ENCODE measurements around the gene TCP10L. TPM values are rescaled to one million over a fixed set of nuclear protein-coding genes. Genes with fewer than 3 reads are reported as not detected.

TCP10L gene
- total and polyA plus RNA-seq, 5 donors: 1.4 to 3.4 (median 1.9) TPM

DNA sequence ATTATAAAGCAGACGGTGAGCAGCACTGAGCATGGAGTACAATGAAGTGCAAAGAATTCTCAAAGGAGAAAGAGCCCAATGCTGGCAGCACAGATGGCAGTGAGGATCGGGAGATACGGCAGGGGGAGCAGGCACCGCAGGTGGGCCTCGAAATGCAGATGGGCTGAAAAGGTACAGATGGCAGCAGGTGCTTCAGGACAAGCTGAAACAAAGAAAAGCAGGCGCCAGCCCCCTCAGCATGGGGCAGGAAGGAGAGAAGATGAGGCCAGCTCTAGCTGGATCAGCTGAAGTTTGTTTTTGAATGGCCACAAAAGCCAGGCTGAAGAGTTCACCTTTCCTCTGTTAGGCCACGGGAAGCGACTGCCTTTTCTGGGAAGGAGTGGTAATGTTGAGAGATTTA, 19.1 kb upstream of the TCP10L start:
- Histone ChIP-seq H3K27ac (ENCODE audit: low read length) (no peak overlapping the region), H3K27me3 (ENCODE audit: control insufficient read depth, insufficient read depth) (no peaks in the 10 kb centered on the region), H3K4me1 (ENCODE audit: control insufficient read depth, insufficient read depth, low read length) (no peaks in the 10 kb centered on the region), H3K4me3 (ENCODE audit: low read length) (no peak overlapping the region), H3K9me3 (ENCODE audit: control insufficient read depth, low read length) (no peaks in the 10 kb centered on the region)
- 78% methylated on average over 8 of the region's 8 CpGs for WGBS
- ATAC-seq (no peak), DNase-seq (no peak)
- intact Hi-C loops (cut with DNase I): loop anchor here in 2 of 4 donors (10.0 kb wide), 2 partner anchors 200 to 210 kb away; partner anchors contain the start of gene URB1 (in 1 of the 2)

DNA sequence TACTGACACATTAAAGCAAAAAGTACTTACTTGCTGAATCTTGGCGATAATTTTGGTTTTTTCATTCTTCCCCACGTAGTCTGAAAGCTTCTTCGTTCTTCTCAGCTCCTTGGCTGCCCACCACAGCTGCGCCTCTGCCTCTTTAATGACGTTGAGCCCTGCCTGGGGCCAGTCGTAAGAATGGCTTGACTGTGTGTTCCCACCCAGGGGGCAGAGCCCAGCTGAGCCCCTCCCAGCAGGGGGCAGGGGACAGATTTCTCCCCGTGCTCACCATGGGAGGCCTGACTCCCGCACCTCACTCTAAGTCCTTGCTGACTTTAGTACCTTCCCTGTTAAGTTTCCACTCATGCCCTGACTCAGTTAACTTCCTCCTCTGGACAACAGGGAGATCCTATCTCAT, 17.8 kb upstream of the TCP10L start:
- ATAC-seq (no peak), DNase-seq (no peak)
- H3K27ac ChIP-seq (ENCODE audit: low read length): no peak overlapping the region
- no peak overlapping the region for H3K4me3 ChIP-seq (ENCODE audit: low read length)
- 76% methylated on average over 8 of the region's 8 CpGs for WGBS
- H3K27me3 ChIP-seq (ENCODE audit: control insufficient read depth, insufficient read depth): no peaks in the 10 kb centered on the region
- intact Hi-C loops (cut with DNase I): loop anchor here in 2 of 4 donors (10.0 kb wide), 2 partner anchors 198 to 208 kb away; partner anchors contain the start of gene URB1 (in 1 of the 2)
- H3K4me1 ChIP-seq (ENCODE audit: control insufficient read depth, insufficient read depth, low read length): no peaks in the 10 kb centered on the region
- no peaks in the 10 kb centered on the region for H3K9me3 ChIP-seq (ENCODE audit: control insufficient read depth, low read length)

DNA sequence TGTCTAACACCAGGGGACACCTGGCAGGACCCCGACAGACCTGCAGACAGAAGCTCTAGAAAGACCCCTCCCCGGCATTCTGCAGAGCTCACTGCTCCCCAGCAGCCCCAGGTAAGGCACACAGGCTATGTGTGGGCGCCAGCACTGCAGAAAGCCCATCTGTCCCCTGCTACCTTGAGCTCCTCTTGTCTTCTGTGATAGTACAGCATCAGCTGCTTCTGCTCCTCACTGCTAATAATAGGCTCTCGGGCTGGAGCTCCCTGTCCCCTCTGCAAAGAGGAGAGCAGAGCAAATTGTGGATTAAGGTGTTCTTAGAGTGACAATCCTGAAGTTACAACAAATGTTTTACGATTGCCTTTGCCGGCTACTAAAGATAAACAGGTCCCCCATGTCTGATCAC, 16.8 kb upstream of the TCP10L start:
- Histone ChIP-seq H3K27ac (ENCODE audit: low read length) (no peak overlapping the region), H3K4me3 (ENCODE audit: low read length) (no peak overlapping the region), H3K27me3 (ENCODE audit: control insufficient read depth, insufficient read depth) (no peaks in the 10 kb centered on the region), H3K4me1 (ENCODE audit: control insufficient read depth, insufficient read depth, low read length) (no peaks in the 10 kb centered on the region), H3K9me3 (ENCODE audit: control insufficient read depth, low read length) (no peaks in the 10 kb centered on the region)
- DNase-seq (no peak), ATAC-seq (no peak)
- intact Hi-C loops (cut with DNase I): loop anchor here in 2 of 4 donors (10.0 kb wide), 2 partner anchors 197 to 207 kb away; partner anchors contain the start of gene URB1 (in 1 of the 2)
- WGBS: 91% methylated on average over 6 of the region's 6 CpGs

DNA sequence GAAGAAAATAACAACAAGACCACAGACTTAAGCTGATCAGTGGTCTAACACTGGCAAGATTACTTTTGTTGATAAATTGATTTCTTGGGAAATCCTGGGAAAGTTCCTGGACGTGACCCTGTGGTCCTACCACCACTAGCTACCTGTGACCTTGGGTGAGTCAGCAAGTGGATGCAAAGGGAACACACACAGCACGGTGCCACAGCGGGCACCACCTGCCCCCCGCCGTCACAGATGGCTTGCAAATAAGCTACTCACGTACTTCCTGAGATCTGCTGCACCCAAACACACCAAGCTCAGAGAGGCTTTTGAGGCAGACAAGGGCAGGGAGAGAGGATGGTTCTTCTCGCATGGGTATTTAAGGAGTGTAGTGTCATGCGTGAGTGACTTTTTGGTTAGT, 14.2 kb upstream of the TCP10L start:
- DNase-seq (no peak), ATAC-seq (no peak)
- Histone ChIP-seq H3K4me3 (ENCODE audit: low read length) (no peak overlapping the region), H3K9me3 (ENCODE audit: control insufficient read depth, low read length) (no peaks in the 10 kb centered on the region), H3K27ac (ENCODE audit: low read length) (no peak overlapping the region), H3K27me3 (ENCODE audit: control insufficient read depth, insufficient read depth) (no peaks in the 10 kb centered on the region), H3K4me1 (ENCODE audit: control insufficient read depth, insufficient read depth, low read length) (no peaks in the 10 kb centered on the region)
- 92% methylated on average over 8 of the region's 8 CpGs for WGBS
- intact Hi-C loops (cut with DNase I): no loop called here

DNA sequence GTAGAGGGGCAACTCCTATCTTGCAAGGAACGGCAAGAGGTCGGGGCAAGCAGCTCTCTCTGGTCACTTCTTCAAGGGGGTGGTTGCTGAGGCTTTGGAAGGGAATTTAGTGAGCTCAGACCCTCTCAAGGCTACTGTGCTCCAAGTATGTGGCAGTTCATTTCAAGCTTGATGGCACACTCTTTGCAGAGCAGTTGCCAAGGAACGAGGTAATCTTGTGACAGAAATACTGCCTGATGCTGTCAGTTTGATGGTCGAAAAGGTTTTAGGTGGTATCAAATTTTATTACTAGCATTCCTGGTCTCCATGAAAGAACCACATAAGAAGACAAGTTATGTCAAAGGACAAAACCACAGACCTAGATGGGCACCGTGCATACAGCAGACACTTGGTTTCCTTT, 13.8 kb upstream of the TCP10L start:
- Histone ChIP-seq H3K27ac (ENCODE audit: low read length) (no peak overlapping the region), H3K9me3 (ENCODE audit: control insufficient read depth, low read length) (no peaks in the 10 kb centered on the region), H3K4me1 (ENCODE audit: control insufficient read depth, insufficient read depth, low read length) (no peaks in the 10 kb centered on the region), H3K4me3 (ENCODE audit: low read length) (no peak overlapping the region), H3K27me3 (ENCODE audit: control insufficient read depth, insufficient read depth) (no peaks in the 10 kb centered on the region)
- no peak for ATAC-seq
- whole genome bisulfite sequencing: 86% methylated on average over 5 of the region's 5 CpGs
- intact Hi-C loops (cut with DNase I): no loop called here
- DNase-seq: no peak

DNA sequence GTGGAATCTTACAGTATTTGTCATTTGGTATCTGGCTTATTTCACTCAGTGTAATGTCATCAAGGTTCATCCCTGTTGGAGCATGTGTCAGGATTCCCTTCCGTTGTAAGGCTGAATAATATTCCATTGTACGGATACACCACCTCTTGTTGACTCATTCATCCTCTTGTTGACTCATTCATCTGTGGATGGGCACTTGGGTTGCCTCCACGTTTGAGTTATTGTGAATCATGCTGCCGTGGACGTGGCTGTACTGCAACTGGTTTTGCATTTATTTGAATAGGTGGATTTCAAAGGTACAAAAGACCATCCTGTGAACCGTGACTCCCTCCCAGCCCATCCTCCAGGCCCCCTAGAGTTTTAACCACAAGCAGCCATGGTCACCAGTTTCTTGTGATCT, 11.9 kb upstream of the TCP10L start:
- Histone ChIP-seq H3K27ac (ENCODE audit: low read length) (no peak overlapping the region), H3K27me3 (ENCODE audit: control insufficient read depth, insufficient read depth) (no peaks in the 10 kb centered on the region), H3K4me1 (ENCODE audit: control insufficient read depth, insufficient read depth, low read length) (no peaks in the 10 kb centered on the region), H3K9me3 (ENCODE audit: control insufficient read depth, low read length) (no peaks in the 10 kb centered on the region), H3K4me3 (ENCODE audit: low read length) (no peak overlapping the region)
- DNase-seq (no peak), ATAC-seq (no peak)
- intact Hi-C loops (cut with DNase I): no loop called here
- 70% methylated on average over 6 of the region's 6 CpGs for WGBS

DNA sequence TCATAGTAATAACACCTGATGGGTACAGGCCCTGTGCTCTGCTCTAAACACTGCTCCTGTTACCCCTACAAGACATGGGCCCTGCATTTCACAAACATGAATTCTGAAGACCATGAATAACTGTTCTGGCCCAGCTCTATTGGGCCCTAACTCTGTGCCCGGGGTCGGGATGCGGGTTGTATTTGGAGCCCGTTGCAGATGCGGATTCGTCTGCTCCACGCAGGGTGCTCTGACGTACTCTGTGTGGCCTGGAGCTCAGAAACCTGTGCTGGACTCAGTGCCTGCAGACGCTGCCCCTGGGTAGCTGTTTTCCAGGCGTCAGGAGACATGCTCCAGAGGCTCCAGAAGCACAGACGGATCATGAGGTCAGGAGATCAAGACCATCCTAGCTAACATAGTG, 10.1 kb upstream of the TCP10L start:
- H3K27me3 ChIP-seq (ENCODE audit: control insufficient read depth, insufficient read depth): no peaks in the 10 kb centered on the region
- WGBS: 85% methylated on average over 11 of the region's 11 CpGs
- DNase-seq (no peak), ATAC-seq (no peak)
- no peak overlapping the region for H3K27ac ChIP-seq (ENCODE audit: low read length)
- H3K9me3 ChIP-seq (ENCODE audit: control insufficient read depth, low read length): no peaks in the 10 kb centered on the region
- H3K4me3 ChIP-seq (ENCODE audit: low read length): no peak overlapping the region
- H3K4me1 ChIP-seq (ENCODE audit: control insufficient read depth, insufficient read depth, low read length): no peaks in the 10 kb centered on the region
- intact Hi-C loops (cut with DNase I): no loop called here

DNA sequence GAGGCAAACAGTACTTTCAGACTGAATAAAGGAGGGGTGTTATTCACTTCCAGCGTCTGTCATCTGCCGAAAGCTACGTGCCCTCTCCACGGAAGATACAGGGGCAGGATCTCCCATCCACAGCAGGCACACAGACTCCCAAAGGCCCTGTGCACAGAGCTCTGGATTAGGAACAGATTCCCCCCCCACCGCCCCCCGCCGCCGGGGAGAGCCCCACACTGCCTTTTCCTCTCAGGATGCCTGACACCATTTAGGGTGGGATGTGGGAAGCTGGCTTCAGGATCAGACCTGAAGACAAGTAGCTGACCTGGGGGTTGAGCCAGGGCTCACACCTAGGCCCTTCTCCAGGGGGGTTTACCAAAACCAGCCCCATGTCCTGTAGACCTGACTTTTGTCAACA, 8.4 kb upstream of the TCP10L start:
- no peaks in the 10 kb centered on the region for H3K4me1 ChIP-seq (ENCODE audit: control insufficient read depth, insufficient read depth, low read length)
- H3K9me3 ChIP-seq (ENCODE audit: control insufficient read depth, low read length): no peaks in the 10 kb centered on the region
- no peak overlapping the region for H3K27ac ChIP-seq (ENCODE audit: low read length)
- H3K4me3 ChIP-seq (ENCODE audit: low read length): no peak overlapping the region
- intact Hi-C loops (cut with DNase I): no loop called here
- ATAC-seq (no peak), DNase-seq (no peak)
- WGBS: 68% methylated on average over 8 of the region's 8 CpGs
- no peaks in the 10 kb centered on the region for H3K27me3 ChIP-seq (ENCODE audit: control insufficient read depth, insufficient read depth)

DNA sequence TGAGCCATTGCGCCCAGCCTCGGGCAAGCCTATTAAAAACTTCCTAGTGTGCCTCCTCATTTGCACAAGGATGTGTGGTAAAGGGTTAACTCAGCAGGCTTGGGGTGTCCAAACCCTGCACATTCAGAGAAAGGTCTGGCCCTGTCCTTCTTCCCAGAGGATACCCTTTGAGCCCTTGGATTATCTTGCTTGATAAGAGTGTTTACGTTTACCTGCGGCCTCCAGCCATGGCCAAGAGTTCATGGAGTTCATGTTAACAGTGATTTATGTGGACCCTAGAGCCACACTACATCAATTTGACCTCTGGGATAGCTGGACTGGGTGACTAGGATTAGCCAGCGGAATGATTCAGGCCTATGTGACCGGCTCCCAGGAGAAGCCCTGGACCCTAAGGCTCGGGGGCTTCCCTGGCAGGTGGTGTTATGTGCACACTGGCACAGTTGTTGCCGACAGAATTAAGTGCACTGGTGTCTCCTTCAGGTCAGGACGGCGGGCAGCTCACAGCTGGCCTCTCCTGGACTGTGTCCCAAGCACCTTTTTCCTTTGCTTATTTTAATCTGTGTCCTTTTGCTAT, 7.7 kb upstream of the TCP10L start:
- ATAC-seq (peak in 1 of 2 donors; percentile 32), DNase-seq (no peak)
- WGBS: 54% methylated on average over 10 of the region's 10 CpGs
- H3K4me3 ChIP-seq (ENCODE audit: low read length): no peak overlapping the region
- H3K27ac ChIP-seq (ENCODE audit: low read length): no peak overlapping the region
- H3K9me3 ChIP-seq (ENCODE audit: control insufficient read depth, low read length): no peaks in the 10 kb centered on the region
- intact Hi-C loops (cut with DNase I): no loop called here
- H3K27me3 ChIP-seq (ENCODE audit: control insufficient read depth, insufficient read depth): no peaks in the 10 kb centered on the region
- no peaks in the 10 kb centered on the region for H3K4me1 ChIP-seq (ENCODE audit: control insufficient read depth, insufficient read depth, low read length)

DNA sequence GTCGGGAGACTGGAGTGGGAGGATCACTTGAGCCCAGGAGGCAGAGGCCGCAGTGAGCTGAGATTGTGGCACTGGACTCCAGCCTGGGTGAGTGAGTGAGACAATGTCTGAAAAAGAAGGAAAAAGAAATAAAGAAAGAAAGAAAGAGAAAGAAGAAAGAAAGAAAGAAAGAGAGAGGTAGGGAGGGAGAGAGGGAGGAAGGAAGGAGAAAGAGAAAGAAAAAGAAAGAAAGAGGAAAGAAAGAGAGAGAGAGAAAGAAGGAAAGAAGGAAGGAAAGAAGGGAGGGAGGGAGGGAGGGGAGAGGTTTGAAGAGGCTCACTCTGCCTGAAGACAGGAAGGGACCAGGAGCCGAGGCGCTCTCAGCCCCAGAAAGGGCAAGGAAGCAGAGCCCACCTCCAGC, 4.8 kb upstream of the TCP10L start:
- no peaks in the 10 kb centered on the region for H3K4me1 ChIP-seq (ENCODE audit: control insufficient read depth, insufficient read depth, low read length)
- no peak overlapping the region for H3K4me3 ChIP-seq (ENCODE audit: low read length)
- DNase-seq (no peak), ATAC-seq (no peak)
- no peaks in the 10 kb centered on the region for H3K9me3 ChIP-seq (ENCODE audit: control insufficient read depth, low read length)
- H3K27me3 ChIP-seq (ENCODE audit: control insufficient read depth, insufficient read depth): no peaks in the 10 kb centered on the region
- no peak overlapping the region for H3K27ac ChIP-seq (ENCODE audit: low read length)
- intact Hi-C loops (cut with DNase I): no loop called here
- WGBS: 79% methylated on average over 4 of the region's 4 CpGs

DNA sequence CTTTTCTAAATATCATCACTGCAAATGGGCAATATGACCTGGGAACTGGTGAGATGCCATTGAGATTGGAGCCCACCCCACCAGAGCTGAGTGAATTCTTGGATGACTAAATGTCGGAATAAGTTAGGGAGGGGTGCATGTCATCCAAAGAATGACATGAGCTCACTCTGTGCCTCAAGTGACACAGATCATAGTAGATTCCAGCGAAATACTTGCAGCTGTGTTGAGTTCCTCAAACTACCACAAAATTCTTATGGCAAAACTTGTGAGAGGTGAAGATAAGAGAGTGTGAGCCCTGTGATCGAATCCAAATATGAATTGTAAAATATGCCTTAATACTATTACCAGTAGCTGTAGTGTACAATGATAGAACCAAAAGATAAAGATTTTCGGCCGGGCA, 2.3 kb upstream of the TCP10L start:
- Histone ChIP-seq H3K9me3 (ENCODE audit: control insufficient read depth, low read length) (no peaks in the 10 kb centered on the region), H3K27ac (ENCODE audit: low read length) (no peak overlapping the region), H3K4me1 (ENCODE audit: control insufficient read depth, insufficient read depth, low read length) (no peaks in the 10 kb centered on the region), H3K27me3 (ENCODE audit: control insufficient read depth, insufficient read depth) (no peaks in the 10 kb centered on the region), H3K4me3 (ENCODE audit: low read length) (no peak overlapping the region)
- WGBS: 94% methylated on average over 5 of the region's 5 CpGs
- intact Hi-C loops (cut with DNase I): no loop called here
- DNase-seq (no peak), ATAC-seq (no peak)

DNA sequence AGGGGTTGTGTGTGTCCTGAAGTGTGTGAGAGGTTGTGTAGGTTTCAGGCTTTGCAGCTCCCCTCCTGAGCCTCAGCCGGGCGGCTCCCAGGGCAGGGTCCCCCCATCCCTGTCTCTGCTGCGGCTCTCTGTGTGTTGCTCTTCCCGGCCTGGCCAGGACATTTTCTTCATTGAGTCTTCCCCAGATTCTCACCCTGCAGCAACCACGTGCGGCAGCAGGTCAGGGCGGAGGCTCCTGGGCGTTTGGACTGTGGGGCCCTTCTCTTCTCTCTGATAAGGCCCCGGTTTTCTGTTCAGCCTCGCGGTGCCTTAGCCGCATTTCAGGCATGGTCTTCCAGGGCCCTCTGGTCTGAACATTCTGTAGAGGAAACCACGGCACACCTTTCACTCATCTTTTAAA, 1.8 kb upstream of the TCP10L start:
- WGBS: 72% methylated on average over 13 of the region's 13 CpGs
- Histone ChIP-seq H3K9me3 (ENCODE audit: control insufficient read depth, low read length) (no peaks in the 10 kb centered on the region), H3K4me3 (ENCODE audit: low read length) (no peak overlapping the region), H3K27ac (ENCODE audit: low read length) (no peak overlapping the region), H3K4me1 (ENCODE audit: control insufficient read depth, insufficient read depth, low read length) (no peaks in the 10 kb centered on the region), H3K27me3 (ENCODE audit: control insufficient read depth, insufficient read depth) (no peaks in the 10 kb centered on the region)
- no peak for DNase-seq
- no peak for ATAC-seq
- intact Hi-C loops (cut with DNase I): no loop called here
